ENCODE data around the gene SCN2A. TPM values are rescaled to one million over a fixed set of nuclear protein-coding genes. Genes with fewer than 3 reads are reported as not detected.

The SCN2A gene
- under 1 TPM; 0.33 to 0.34 TPM for total RNA-seq

GRCh38 chr2:165239230-165239629 is at the start of gene SCN2A:
TSS of gene SCN2A (plus strand) at chr2:165239414. CDS start at chr2:165295824, 56,410 bp downstream.

GRCh38 chr2:165203689-165204559 is 35.3 kb upstream of the SCN2A start, which contains the start of gene SCN3A:
TSS of gene SCN3A (minus strand) at chr2:165204050. CDS start at chr2:165176394, 27,656 bp downstream.

Other genes with a start within 250 kb of the SCN2A start
- gene SCN3A, start 35.4 kb upstream of the SCN2A start, total RNA-seq: under 1 TPM; 0.33 to 0.34 TPM
- 1 to 10 TPM; 3.4 to 5.7 TPM for gene CSRNP3, start 230.3 kb downstream of the SCN2A start, total RNA-seq